Panc1 (cell line): ENCODE results near the gene MAST4.

Experiments
- POLR2AphosphoS5 ChIP-seq: IDR thresholded peaks from 2 replicates; pipeline ENCODE4 v1.6.1; 2012; ENCODE audit warnings: mild to moderate bottlenecking, low read depth, low read length, moderate library complexity
- SIN3A ChIP-seq: IDR thresholded peaks from 2 replicates; pipeline ENCODE4 v1.6.1; 2012; ENCODE audit warnings: low read depth, mild to moderate bottlenecking, low read length, moderate library complexity, borderline replicate concordance; ENCODE audit not compliant: insufficient read depth
- TCF7L2 ChIP-seq: IDR thresholded peaks from 2 replicates; pipeline ENCODE4 v1.6.1; 2011; ENCODE audit warnings: mild to moderate bottlenecking, low read depth, low read length, inconsistent platforms
- TF ChIP-seq, protein P1 (sequence below): fragments of 450-650 bp; IDR thresholded peaks from 2 replicates; pipeline ENCODE4 v1.5.1; 2017; ENCODE audit warnings: mild to moderate bottlenecking
- TF ChIP-seq, protein P2 (sequence below), 2 experiments: IDR thresholded peaks; 2 replicates each; pipeline ENCODE4 v1.6.1; 2011 to 2012; ENCODE audit warnings: low read depth in 2 of 2, control low read depth in 1 of 2, low read length in 1 of 2, mild to moderate bottlenecking in 1 of 2, moderate library complexity in 1 of 2; ENCODE audit not compliant: insufficient read depth in 1 of 2

DNA sequence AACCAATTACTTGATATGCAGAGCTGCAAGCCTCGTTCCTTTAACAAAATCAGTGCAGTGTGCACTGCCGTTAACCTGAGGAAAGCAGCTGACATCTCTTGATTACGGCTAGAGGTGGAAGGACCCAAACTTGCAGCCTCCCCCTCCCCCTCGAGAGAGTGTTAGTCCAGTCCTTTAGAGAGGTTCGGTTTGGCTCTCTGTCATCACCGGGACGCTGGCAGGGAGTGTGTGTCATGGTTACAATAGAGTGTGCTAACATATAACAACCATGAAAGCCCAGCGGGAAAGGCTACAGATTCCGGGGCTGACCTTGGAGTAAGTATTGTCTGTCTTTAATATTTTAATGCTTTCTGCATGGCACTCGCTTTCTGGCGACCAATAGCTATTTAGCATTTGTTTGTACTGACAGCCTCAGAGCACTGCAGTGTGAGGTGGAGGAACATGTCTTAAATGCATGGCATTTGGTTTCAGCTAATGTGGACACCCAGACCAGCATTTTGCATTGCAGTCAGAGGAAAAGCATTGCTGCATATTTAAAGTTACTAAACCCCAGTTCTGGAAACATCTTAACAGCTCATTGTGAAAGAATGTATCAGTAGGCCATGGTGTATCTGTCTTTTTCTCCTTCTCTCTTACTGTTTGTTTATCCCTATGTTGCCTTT is 362.9 kb downstream of the MAST4 start:
- TF ChIP-seq, protein P1, sequence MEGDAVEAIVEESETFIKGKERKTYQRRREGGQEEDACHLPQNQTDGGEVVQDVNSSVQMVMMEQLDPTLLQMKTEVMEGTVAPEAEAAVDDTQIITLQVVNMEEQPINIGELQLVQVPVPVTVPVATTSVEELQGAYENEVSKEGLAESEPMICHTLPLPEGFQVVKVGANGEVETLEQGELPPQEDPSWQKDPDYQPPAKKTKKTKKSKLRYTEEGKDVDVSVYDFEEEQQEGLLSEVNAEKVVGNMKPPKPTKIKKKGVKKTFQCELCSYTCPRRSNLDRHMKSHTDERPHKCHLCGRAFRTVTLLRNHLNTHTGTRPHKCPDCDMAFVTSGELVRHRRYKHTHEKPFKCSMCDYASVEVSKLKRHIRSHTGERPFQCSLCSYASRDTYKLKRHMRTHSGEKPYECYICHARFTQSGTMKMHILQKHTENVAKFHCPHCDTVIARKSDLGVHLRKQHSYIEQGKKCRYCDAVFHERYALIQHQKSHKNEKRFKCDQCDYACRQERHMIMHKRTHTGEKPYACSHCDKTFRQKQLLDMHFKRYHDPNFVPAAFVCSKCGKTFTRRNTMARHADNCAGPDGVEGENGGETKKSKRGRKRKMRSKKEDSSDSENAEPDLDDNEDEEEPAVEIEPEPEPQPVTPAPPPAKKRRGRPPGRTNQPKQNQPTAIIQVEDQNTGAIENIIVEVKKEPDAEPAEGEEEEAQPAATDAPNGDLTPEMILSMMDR = no peak
- TF ChIP-seq SIN3A (no peak), POLR2AphosphoS5 (no peak), TCF7L2 (no peak)
- TF ChIP-seq, protein P2, sequence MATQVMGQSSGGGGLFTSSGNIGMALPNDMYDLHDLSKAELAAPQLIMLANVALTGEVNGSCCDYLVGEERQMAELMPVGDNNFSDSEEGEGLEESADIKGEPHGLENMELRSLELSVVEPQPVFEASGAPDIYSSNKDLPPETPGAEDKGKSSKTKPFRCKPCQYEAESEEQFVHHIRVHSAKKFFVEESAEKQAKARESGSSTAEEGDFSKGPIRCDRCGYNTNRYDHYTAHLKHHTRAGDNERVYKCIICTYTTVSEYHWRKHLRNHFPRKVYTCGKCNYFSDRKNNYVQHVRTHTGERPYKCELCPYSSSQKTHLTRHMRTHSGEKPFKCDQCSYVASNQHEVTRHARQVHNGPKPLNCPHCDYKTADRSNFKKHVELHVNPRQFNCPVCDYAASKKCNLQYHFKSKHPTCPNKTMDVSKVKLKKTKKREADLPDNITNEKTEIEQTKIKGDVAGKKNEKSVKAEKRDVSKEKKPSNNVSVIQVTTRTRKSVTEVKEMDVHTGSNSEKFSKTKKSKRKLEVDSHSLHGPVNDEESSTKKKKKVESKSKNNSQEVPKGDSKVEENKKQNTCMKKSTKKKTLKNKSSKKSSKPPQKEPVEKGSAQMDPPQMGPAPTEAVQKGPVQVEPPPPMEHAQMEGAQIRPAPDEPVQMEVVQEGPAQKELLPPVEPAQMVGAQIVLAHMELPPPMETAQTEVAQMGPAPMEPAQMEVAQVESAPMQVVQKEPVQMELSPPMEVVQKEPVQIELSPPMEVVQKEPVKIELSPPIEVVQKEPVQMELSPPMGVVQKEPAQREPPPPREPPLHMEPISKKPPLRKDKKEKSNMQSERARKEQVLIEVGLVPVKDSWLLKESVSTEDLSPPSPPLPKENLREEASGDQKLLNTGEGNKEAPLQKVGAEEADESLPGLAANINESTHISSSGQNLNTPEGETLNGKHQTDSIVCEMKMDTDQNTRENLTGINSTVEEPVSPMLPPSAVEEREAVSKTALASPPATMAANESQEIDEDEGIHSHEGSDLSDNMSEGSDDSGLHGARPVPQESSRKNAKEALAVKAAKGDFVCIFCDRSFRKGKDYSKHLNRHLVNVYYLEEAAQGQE (IDR thresholded peaks at IDR 0.05; ENCODE audit: insufficient read depth in 1 of 2, low read depth in 2 of 2, low read length in 1 of 2) = no peak
